ELF-1 (cell line): ENCODE measurements around the gene RAB8B.

Experiments used
- DNase-seq: peaks from one replicate; pipeline ENCODE4 v3.0.0-alpha.2; 2016; ENCODE audit warnings: low read depth, low spot score

RAB8B gene

GRCh38 chr15:63310646-63311045, 121.2 kb downstream of the RAB8B start:
- no peak for DNase-seq

- DNase-seq = peak; percentile 36
These were observed 122.9 kb downstream of the RAB8B start for GRCh38 chr15:63312286-63312685.

GRCh38 chr15:63313825-63314224, 124.4 kb downstream of the RAB8B start:
- DNase-seq = no peak

GRCh38 chr15:63314409-63314808, 125.0 kb downstream of the RAB8B start:
- DNase-seq = no peak
